ENCODE measurements around the gene CREBBP.
A peak's percentile ranks its signal among the peaks of the same experiment; 100 is the strongest.
"Not testable (repeated sequence)": the region's sequence is repeated elsewhere in the genome, so short reads cannot be mapped to it uniquely, and the experiment has no call there.

Gene CREBBP

GRCh38 chr16:3725276-3725675 is 155.2 kb downstream of the CREBBP start:
- TF ChIP-seq POLR2AphosphoS5 (IDR thresholded peaks at IDR 0.05; ENCODE audit: low read depth, low read length) (no peak), TAF1 (IDR thresholded peaks at IDR 0.05; ENCODE audit: borderline replicate concordance, low read depth, low read length) (no peak), POLR2A (IDR thresholded peaks at IDR 0.05; ENCODE audit: low read depth, low read length) (no peak)
- DNase-seq (ENCODE audit: insufficient read length) = no peak
- no peak for FAIRE-seq

- TF ChIP-seq TAF1 (IDR thresholded peaks at IDR 0.05; ENCODE audit: borderline replicate concordance, low read depth, low read length) (no peak), POLR2A (IDR thresholded peaks at IDR 0.05; ENCODE audit: low read depth, low read length) (no peak), POLR2AphosphoS5 (IDR thresholded peaks at IDR 0.05; ENCODE audit: low read depth, low read length) (no peak)
- DNase-seq (ENCODE audit: insufficient read length) = no peak
- no peak for FAIRE-seq
Observed at GRCh38 chr16:3722508-3722907, 158.0 kb downstream of the CREBBP start.

DNA sequence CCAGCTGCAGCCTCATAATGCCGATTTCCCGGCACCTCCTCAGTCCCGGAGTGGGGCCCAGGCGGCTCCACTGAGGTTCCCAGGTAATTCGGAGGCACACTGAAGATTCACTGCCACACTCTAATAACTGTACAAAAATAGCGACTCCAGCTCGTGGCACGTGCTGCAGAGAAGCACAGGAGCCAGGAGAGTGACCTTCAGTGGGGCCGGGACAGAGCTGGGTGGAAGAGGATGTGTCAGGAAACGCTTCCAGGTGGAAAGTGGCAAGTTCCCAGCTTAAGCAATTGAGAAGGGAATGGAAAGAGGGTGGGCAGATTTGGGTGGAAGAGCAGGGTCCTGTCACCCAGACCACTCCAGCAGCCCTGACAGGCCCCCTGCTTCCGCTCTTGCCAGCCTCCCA is 160.1 kb downstream of the CREBBP start:
- FAIRE-seq (no peak), DNase-seq (ENCODE audit: insufficient read length) (no peak)
- TF ChIP-seq POLR2A (IDR thresholded peaks at IDR 0.05; ENCODE audit: low read depth, low read length) = no peak
- no peak for TF ChIP-seq TAF1 (IDR thresholded peaks at IDR 0.05; ENCODE audit: borderline replicate concordance, low read depth, low read length)
- no peak for TF ChIP-seq POLR2AphosphoS5 (IDR thresholded peaks at IDR 0.05; ENCODE audit: low read depth, low read length)

DNA sequence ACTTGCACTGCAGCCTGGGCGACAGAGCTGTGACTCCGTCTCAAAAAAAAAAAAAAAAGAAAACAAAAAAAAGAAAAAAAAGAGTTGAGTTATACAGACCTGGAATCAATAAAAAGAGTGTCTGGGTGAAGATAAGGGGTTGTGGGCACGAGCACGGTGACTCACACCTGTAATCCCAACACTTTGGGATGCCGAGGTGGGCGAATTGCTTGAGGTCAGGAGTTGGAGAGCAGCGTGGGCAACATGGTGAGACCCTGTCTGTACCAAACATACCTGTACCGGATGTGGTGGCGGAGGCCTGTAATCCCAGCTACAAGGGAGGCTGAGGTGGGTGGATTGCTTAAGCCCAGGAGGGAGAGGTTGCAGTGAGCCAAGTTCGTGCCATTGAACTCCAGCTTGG is 161.9 kb downstream of the CREBBP start:
- DNase-seq (ENCODE audit: insufficient read length) (no peak), FAIRE-seq (no peak)
- TF ChIP-seq POLR2A (IDR thresholded peaks at IDR 0.05; ENCODE audit: low read depth, low read length) = no peak
- no peak for TF ChIP-seq POLR2AphosphoS5 (IDR thresholded peaks at IDR 0.05; ENCODE audit: low read depth, low read length)
- no peak for TF ChIP-seq TAF1 (IDR thresholded peaks at IDR 0.05; ENCODE audit: borderline replicate concordance, low read depth, low read length)

- FAIRE-seq = no peak
- TF ChIP-seq POLR2AphosphoS5 (IDR thresholded peaks at IDR 0.05; ENCODE audit: low read depth, low read length) = no peak
- no peak for TF ChIP-seq TAF1 (IDR thresholded peaks at IDR 0.05; ENCODE audit: borderline replicate concordance, low read depth, low read length)
- TF ChIP-seq POLR2A (IDR thresholded peaks at IDR 0.05; ENCODE audit: low read depth, low read length) = no peak
- no peak for DNase-seq (ENCODE audit: insufficient read length)
Observed at GRCh38 chr16:3718019-3718391, 162.5 kb downstream of the CREBBP start.

- FAIRE-seq (peak; percentile 99), DNase-seq (ENCODE audit: insufficient read length) (peak; percentile 89)
- TF ChIP-seq TAF1 (IDR thresholded peaks at IDR 0.05; ENCODE audit: borderline replicate concordance, low read depth, low read length) (peak; percentile 78), POLR2A (IDR thresholded peaks at IDR 0.05; ENCODE audit: low read depth, low read length) (peak; percentile 89), POLR2AphosphoS5 (IDR thresholded peaks at IDR 0.05; ENCODE audit: low read depth, low read length) (peak; percentile 86)
Observed at GRCh38 chr16:3717235-3718018, 163.1 kb downstream of the CREBBP start, which contains the start of gene TRAP1. Gene TRAP1, minus strand, starts transcription at chr16:3717524. Its CDS starts 16 bp downstream, at chr16:3717508.

GRCh38 chr16:3716831-3717234 is 163.7 kb downstream of the CREBBP start:
- DNase-seq (ENCODE audit: insufficient read length) (no peak), FAIRE-seq (no peak)
- TF ChIP-seq TAF1 (IDR thresholded peaks at IDR 0.05; ENCODE audit: borderline replicate concordance, low read depth, low read length) (no peak), POLR2A (IDR thresholded peaks at IDR 0.05; ENCODE audit: low read depth, low read length) (no peak; the same call in 1 of the 2 replicates), POLR2AphosphoS5 (IDR thresholded peaks at IDR 0.05; ENCODE audit: low read depth, low read length) (no peak)

- FAIRE-seq (no peak), DNase-seq (ENCODE audit: insufficient read length) (no peak)
- TF ChIP-seq POLR2AphosphoS5 (IDR thresholded peaks at IDR 0.05; ENCODE audit: low read depth, low read length) = no peak
Observed at GRCh38 chr16:3715430-3715829, 165.1 kb downstream of the CREBBP start.

GRCh38 chr16:3714378-3714777 is 166.1 kb downstream of the CREBBP start:
- not testable (repeated sequence) for FAIRE-seq; DNase-seq (ENCODE audit: insufficient read length)

DNA sequence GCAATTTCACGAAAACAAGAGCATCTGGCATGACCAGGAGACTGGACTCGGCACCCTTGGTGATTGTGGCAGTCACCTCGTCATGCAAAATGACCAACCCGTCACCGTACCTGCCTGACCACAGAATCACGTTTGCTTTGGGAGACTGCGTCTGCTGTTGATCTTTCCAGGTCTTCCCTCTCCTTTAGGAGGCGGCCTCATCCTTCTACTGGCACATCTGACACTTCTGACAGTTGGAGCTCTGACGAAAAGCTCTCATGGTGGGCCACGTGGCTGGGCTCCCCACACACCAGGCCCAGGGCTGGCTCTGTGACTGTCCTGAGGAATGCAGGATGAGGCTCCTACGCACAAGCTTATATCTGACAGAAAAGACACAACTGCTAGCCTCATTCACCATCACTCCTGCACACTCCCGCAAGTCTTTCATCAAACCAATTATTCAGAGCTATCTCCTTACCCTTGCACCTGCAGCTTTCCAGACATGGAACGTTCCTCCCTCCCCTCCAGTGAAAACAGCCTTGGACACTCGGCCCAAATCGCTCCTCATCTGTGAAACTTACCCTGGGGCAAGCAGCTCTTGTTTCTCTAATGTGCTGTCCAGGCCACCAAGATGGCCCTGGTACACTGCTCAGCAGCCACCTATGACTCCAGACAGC is 166.8 kb downstream of the CREBBP start:
- DNase-seq (ENCODE audit: insufficient read length) = no peak
- no peak for FAIRE-seq
- TF ChIP-seq TAF1 (IDR thresholded peaks at IDR 0.05; ENCODE audit: borderline replicate concordance, low read depth, low read length) (no peak), POLR2AphosphoS5 (IDR thresholded peaks at IDR 0.05; ENCODE audit: low read depth, low read length) (no peak), POLR2A (IDR thresholded peaks at IDR 0.05; ENCODE audit: low read depth, low read length) (peak; percentile 27; the same call in 1 of the 2 replicates)

DNA sequence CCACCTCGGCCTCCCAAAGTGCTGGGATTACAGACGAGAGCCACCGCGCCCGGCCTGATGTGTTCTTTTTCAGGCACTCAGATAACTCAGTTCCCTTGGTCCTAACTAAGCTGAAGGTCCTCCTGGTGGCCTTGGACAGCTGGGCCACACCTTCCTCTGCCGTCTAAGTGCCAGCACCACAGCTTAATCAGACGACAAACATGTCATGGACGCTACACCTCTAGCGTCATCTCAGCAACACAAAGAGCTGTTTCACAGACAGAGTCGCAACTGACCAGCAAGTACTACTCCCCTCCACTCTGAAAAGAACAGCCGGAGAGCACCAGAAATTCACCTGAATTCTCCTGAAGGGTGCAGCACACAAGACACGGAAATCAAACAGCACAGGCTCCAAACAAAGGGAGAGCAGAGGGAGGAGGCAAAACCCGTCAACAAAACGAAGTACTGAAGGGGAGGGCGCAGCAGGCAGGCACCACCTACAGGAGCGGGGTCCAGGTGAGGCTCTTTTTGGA is 167.6 kb downstream of the CREBBP start:
- DNase-seq (ENCODE audit: insufficient read length) (no peak), FAIRE-seq (no peak)
- TF ChIP-seq POLR2AphosphoS5 (IDR thresholded peaks at IDR 0.05; ENCODE audit: low read depth, low read length) (no peak), POLR2A (IDR thresholded peaks at IDR 0.05; ENCODE audit: low read depth, low read length) (no peak), TAF1 (IDR thresholded peaks at IDR 0.05; ENCODE audit: borderline replicate concordance, low read depth, low read length) (no peak)
